Liver (tissue), 9 donors: ENCODE data around the gene FAM241A. TPM values are rescaled to one million over a fixed set of nuclear protein-coding genes. Genes with fewer than 3 reads are reported as not detected.
A peak's percentile ranks its signal among the peaks of the same experiment; 100 is the strongest.

Experiments
- DNase-seq: peaks from one replicate; pipeline ENCODE4 v3.0.0-alpha.2; 2017; ENCODE audit warnings: low spot score
- H3K27ac ChIP-seq, 2 donors: one replicate each; pipeline ENCODE4 v1.7.0; 2013; ENCODE audit warnings: inconsistent platforms in 2 of 2, low read length in 2 of 2, control low read depth in 1 of 2, low read depth in 1 of 2, mild to moderate bottlenecking in 1 of 2
- H3K27me3 ChIP-seq, 4 donors: one replicate each; pipeline versions ENCODE4 v1.6.1 to v1.7.0; 2013; ENCODE audit warnings: low read length in 3 of 4, inconsistent platforms in 1 of 4, mild to moderate bottlenecking in 1 of 4, moderate library complexity in 1 of 4; ENCODE audit not compliant: control insufficient read depth in 4 of 4, insufficient read depth in 4 of 4
- H3K36me3 ChIP-seq, 4 donors: one replicate each; pipeline versions ENCODE4 v1.6.1 to v1.7.0; 2013; ENCODE audit warnings: low read length in 3 of 4, mild to moderate bottlenecking in 3 of 4, low read depth in 1 of 4, moderate library complexity in 1 of 4; ENCODE audit not compliant: control insufficient read depth in 4 of 4, insufficient read depth in 3 of 4
- H3K4me1 ChIP-seq, 4 donors: one replicate each; pipeline versions ENCODE4 v1.6.1 to v1.7.0; 2013; ENCODE audit warnings: low read length in 3 of 4, mild to moderate bottlenecking in 3 of 4, moderate library complexity in 1 of 4; ENCODE audit not compliant: control insufficient read depth in 4 of 4, insufficient read depth in 4 of 4
- H3K4me3 ChIP-seq, 3 donors: one replicate each; pipeline versions ENCODE4 v1.6.1 to v1.7.0; 2013; ENCODE audit warnings: low read length in 3 of 3, control low read depth in 1 of 3, low read depth in 1 of 3, mild to moderate bottlenecking in 1 of 3
- H3K9ac ChIP-seq, 2 donors: one replicate each; pipeline ENCODE4 v1.7.0; 2013; ENCODE audit warnings: low read length in 2 of 2, mild to moderate bottlenecking in 2 of 2, moderate library complexity in 2 of 2, control low read depth in 1 of 2, low read depth in 1 of 2
- H3K9me3 ChIP-seq, 4 donors: one replicate each; pipeline versions ENCODE4 v1.6.1 to v1.7.0; 2013; ENCODE audit warnings: low read length in 3 of 4; ENCODE audit not compliant: control insufficient read depth in 4 of 4
- EGR1 ChIP-seq, 2 donors: IDR thresholded peaks; 2 replicates each; pipeline ENCODE4 v1.6.1; 2016 to 2018; ENCODE audit warnings: antibody characterized with exemption in 2 of 2, low read depth in 2 of 2
- FOXA1 ChIP-seq: IDR thresholded peaks from 2 replicates; pipeline ENCODE4 v1.6.1; 2016; ENCODE audit warnings: antibody characterized with exemption
- FOXA2 ChIP-seq: IDR thresholded peaks from 2 replicates; pipeline ENCODE4 v1.6.1; 2016; ENCODE audit warnings: antibody characterized with exemption
- GABPA ChIP-seq, 2 donors: IDR thresholded peaks in 1 of 2; conservative IDR thresholded peaks in 1 of 2; 2 replicates each; pipeline ENCODE4 v1.6.1; 2016; ENCODE audit warnings: antibody characterized with exemption in 2 of 2, mild to moderate bottlenecking in 1 of 2, moderate library complexity in 1 of 2
- HNF4A ChIP-seq, 2 donors: conservative IDR thresholded peaks; 2 replicates each; pipeline ENCODE4 v1.6.1; 2016; ENCODE audit warnings: antibody characterized with exemption in 2 of 2, mild to moderate bottlenecking in 2 of 2
- HNF4G ChIP-seq: IDR thresholded peaks from 2 replicates; pipeline ENCODE4 v1.6.1; 2016; ENCODE audit warnings: antibody characterized with exemption
- JUND ChIP-seq, 2 donors: IDR thresholded peaks; 2 replicates each; pipeline ENCODE4 v1.6.1; 2016; ENCODE audit warnings: antibody characterized with exemption in 2 of 2
- MAX ChIP-seq: IDR thresholded peaks from 2 replicates; pipeline ENCODE4 v1.6.1; 2016; ENCODE audit warnings: antibody characterized with exemption
- NR2F2 ChIP-seq: IDR thresholded peaks from 2 replicates; pipeline ENCODE4 v1.6.1; 2016; ENCODE audit warnings: antibody characterized with exemption
- RAD21 ChIP-seq, 2 donors: IDR thresholded peaks; 2 replicates each; pipeline ENCODE4 v1.6.1; 2016; ENCODE audit warnings: antibody characterized with exemption in 2 of 2, mild to moderate bottlenecking in 2 of 2
- RXRA ChIP-seq, 2 donors: IDR thresholded peaks; 2 replicates each; pipeline ENCODE4 v1.6.1; 2017 to 2018; ENCODE audit warnings: antibody characterized with exemption in 2 of 2, mild to moderate bottlenecking in 1 of 2
- SP1 ChIP-seq: IDR thresholded peaks from 2 replicates; pipeline ENCODE4 v1.6.1; 2018; ENCODE audit warnings: antibody characterized with exemption, mild to moderate bottlenecking
- TAF1 ChIP-seq: conservative IDR thresholded peaks from 2 replicates; pipeline ENCODE4 v1.6.1; 2016; ENCODE audit warnings: antibody characterized with exemption, mild to moderate bottlenecking
- YY1 ChIP-seq: IDR thresholded peaks from 2 replicates; pipeline ENCODE4 v1.6.1; 2016; ENCODE audit warnings: antibody characterized with exemption, mild to moderate bottlenecking
- ZBTB33 ChIP-seq: IDR thresholded peaks from 2 replicates; pipeline ENCODE4 v1.6.1; 2016; ENCODE audit warnings: antibody characterized with exemption
- WGBS: extraction: QIAGEN DNeasy Blood & Tissue Kit; methylation state at CpG from one replicate; pipeline ENCODE4 v1.1.7; 2013; 5-methylcytosine and 5-hydroxymethylcytosine counted together
- polyA plus RNA-seq, 2 donors: library from polyadenylated mRNA; stranded (reverse) in 1 of 2; unstranded in 1 of 2; fragments of 200-250 nt in 1 of 2; fragments of >200 nt in 1 of 2; fragmentation: Nextera tagmentation in 1 of 2; extraction: Ambion mirVana in 1 of 2; gene quantifications; one replicate each; pipeline versions ENCODE4 v1.2.1 to v1.2.3, GENCODE V29; 2013 to 2015
- total RNA-seq, 2 donors: library from RNA; depleted of rRNA; stranded (reverse); fragments of >200 nt; gene quantifications; one replicate each; pipeline ENCODE4 v1.2.3, GENCODE V29; 2014
- TF ChIP-seq, protein P1 (sequence below): IDR thresholded peaks from 2 replicates; pipeline ENCODE4 v1.6.1; 2016; ENCODE audit warnings: antibody characterized with exemption, mild to moderate bottlenecking
- TF ChIP-seq, protein P2 (sequence below): IDR thresholded peaks from 2 replicates; pipeline ENCODE4 v1.6.1; 2016; ENCODE audit warnings: antibody characterized with exemption
- donor health status: healthy.
- donor health status: healthy.
- donor health status: healthy.
- donor health status: healthy.
- donor health status: healthy.

The FAM241A gene
- total and polyA plus RNA-seq, 4 donors, result 1.1 to 2.3 (median 1.7) TPM

- TF ChIP-seq NR2F2 (no peak), RXRA (IDR thresholded peaks at IDR 0.05) (no peak), MAX (no peak), YY1 (no peak), RAD21 (IDR thresholded peaks at IDR 0.05) (no peak), GABPA (IDR thresholded peaks at IDR 0.05 in 1 of 2, conservative IDR thresholded peaks at IDR 0.05 in 1 of 2) (no peak), EGR1 (IDR thresholded peaks at IDR 0.05; ENCODE audit: low read depth in 2 of 2) (no peak), FOXA2 (no peak), HNF4G (no peak), JUND (IDR thresholded peaks at IDR 0.05) (no peak), FOXA1 (no peak)
- TF ChIP-seq, protein P1, sequence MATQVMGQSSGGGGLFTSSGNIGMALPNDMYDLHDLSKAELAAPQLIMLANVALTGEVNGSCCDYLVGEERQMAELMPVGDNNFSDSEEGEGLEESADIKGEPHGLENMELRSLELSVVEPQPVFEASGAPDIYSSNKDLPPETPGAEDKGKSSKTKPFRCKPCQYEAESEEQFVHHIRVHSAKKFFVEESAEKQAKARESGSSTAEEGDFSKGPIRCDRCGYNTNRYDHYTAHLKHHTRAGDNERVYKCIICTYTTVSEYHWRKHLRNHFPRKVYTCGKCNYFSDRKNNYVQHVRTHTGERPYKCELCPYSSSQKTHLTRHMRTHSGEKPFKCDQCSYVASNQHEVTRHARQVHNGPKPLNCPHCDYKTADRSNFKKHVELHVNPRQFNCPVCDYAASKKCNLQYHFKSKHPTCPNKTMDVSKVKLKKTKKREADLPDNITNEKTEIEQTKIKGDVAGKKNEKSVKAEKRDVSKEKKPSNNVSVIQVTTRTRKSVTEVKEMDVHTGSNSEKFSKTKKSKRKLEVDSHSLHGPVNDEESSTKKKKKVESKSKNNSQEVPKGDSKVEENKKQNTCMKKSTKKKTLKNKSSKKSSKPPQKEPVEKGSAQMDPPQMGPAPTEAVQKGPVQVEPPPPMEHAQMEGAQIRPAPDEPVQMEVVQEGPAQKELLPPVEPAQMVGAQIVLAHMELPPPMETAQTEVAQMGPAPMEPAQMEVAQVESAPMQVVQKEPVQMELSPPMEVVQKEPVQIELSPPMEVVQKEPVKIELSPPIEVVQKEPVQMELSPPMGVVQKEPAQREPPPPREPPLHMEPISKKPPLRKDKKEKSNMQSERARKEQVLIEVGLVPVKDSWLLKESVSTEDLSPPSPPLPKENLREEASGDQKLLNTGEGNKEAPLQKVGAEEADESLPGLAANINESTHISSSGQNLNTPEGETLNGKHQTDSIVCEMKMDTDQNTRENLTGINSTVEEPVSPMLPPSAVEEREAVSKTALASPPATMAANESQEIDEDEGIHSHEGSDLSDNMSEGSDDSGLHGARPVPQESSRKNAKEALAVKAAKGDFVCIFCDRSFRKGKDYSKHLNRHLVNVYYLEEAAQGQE, result no peak
- TF ChIP-seq, protein P2, sequence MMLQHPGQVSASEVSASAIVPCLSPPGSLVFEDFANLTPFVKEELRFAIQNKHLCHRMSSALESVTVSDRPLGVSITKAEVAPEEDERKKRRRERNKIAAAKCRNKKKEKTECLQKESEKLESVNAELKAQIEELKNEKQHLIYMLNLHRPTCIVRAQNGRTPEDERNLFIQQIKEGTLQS, result no peak
- no peaks in the 10 kb centered on the region for H3K27me3 ChIP-seq
- no peak overlapping the region for H3K27ac ChIP-seq
- H3K9me3 ChIP-seq, result no peaks in the 10 kb centered on the region
- H3K4me3 ChIP-seq, result no peak overlapping the region
- H3K4me1 ChIP-seq, result peaks cover 4 to 15% (median 13%) of the 10 kb centered on the region in 4 donors
- no peak overlapping the region for H3K9ac ChIP-seq
- DNase-seq, result no peak
- H3K36me3 ChIP-seq, result no peaks in the 10 kb centered on the region
Observed at GRCh38 chr4:112138538-112138937, 6.7 kb upstream of the FAM241A start.

DNA sequence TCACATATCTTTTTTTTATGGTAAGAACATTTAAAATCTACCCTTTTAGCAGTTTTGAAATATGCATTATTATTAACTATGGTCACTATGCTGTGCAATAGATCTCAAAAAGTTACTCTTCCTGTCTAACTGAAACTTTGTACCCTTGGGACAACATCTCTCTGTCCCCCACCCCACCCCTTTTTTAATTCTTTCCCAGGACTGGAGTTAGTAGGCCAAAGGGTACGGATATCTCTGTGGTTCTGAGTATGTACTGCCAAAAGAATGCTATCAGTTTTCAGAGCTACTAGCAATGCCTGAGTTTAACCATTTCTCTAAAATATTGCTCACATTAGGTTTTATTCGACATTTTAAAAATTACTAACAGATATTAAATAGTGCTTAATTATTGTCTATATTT is 4.7 kb upstream of the FAM241A start:
- Histone ChIP-seq H3K4me1 (peaks cover 6 to 15% (median 13%) of the 10 kb centered on the region in 4 donors), H3K9me3 (no peaks in the 10 kb centered on the region), H3K36me3 (no peaks in the 10 kb centered on the region), H3K27ac (no peak overlapping the region), H3K4me3 (no peak overlapping the region), H3K9ac (no peak overlapping the region), H3K27me3 (no peaks in the 10 kb centered on the region)
- DNase-seq, result no peak
- peak; percentile 47 for TF ChIP-seq MAX
- TF ChIP-seq RXRA (IDR thresholded peaks at IDR 0.05), result peak; percentile 85 to 87
- no peak for TF ChIP-seq JUND (IDR thresholded peaks at IDR 0.05)
- TF ChIP-seq TAF1, result no peak
- TF ChIP-seq GABPA (IDR thresholded peaks at IDR 0.05 in 1 of 2, conservative IDR thresholded peaks at IDR 0.05 in 1 of 2), result peak in 1 of 2 donors; percentile 32
- TF ChIP-seq HNF4G, result peak; percentile 57
- TF ChIP-seq SP1, result peak; percentile 92
- TF ChIP-seq YY1, result peak; percentile 24
- TF ChIP-seq, protein P1, result peak; percentile 38
- TF ChIP-seq, protein P2, result no peak
- TF ChIP-seq NR2F2, result no peak
- TF ChIP-seq RAD21 (IDR thresholded peaks at IDR 0.05), result peak; percentile 39 to 46
- no peak for TF ChIP-seq FOXA1
- peak; percentile 87 to 90 for TF ChIP-seq HNF4A (conservative IDR thresholded peaks at IDR 0.05)
- TF ChIP-seq EGR1 (IDR thresholded peaks at IDR 0.05; ENCODE audit: low read depth in 2 of 2), result no peak
- no peak for TF ChIP-seq ZBTB33
- no peak for TF ChIP-seq FOXA2
- 30% methylated on average over 2 of the region's 2 CpGs for WGBS
